Measurements from ENCODE around the gene MOK.

Gene MOK

GRCh38 chr14:102215576-102216250, 89.3 kb downstream of the MOK start:
- TF ChIP-seq, protein P1, sequence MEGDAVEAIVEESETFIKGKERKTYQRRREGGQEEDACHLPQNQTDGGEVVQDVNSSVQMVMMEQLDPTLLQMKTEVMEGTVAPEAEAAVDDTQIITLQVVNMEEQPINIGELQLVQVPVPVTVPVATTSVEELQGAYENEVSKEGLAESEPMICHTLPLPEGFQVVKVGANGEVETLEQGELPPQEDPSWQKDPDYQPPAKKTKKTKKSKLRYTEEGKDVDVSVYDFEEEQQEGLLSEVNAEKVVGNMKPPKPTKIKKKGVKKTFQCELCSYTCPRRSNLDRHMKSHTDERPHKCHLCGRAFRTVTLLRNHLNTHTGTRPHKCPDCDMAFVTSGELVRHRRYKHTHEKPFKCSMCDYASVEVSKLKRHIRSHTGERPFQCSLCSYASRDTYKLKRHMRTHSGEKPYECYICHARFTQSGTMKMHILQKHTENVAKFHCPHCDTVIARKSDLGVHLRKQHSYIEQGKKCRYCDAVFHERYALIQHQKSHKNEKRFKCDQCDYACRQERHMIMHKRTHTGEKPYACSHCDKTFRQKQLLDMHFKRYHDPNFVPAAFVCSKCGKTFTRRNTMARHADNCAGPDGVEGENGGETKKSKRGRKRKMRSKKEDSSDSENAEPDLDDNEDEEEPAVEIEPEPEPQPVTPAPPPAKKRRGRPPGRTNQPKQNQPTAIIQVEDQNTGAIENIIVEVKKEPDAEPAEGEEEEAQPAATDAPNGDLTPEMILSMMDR (IDR thresholded peaks at IDR 0.05; ENCODE audit: control insufficient read depth, insufficient read depth, low read depth, low read length, missing control alignments): no peak
- no peak overlapping the region for H3K4me3 ChIP-seq (ENCODE audit: control insufficient read depth, low read depth, low read length)
- no peak for DNase-seq (ENCODE audit: low read depth)

GRCh38 chr14:102215071-102215470, 89.9 kb downstream of the MOK start:
- H3K4me3 ChIP-seq (ENCODE audit: control insufficient read depth, low read depth, low read length): no peak overlapping the region
- peak; percentile 56 for DNase-seq (ENCODE audit: low read depth)
- TF ChIP-seq, protein P1 (IDR thresholded peaks at IDR 0.05; ENCODE audit: control insufficient read depth, insufficient read depth, low read depth, low read length, missing control alignments): no peak

DNA sequence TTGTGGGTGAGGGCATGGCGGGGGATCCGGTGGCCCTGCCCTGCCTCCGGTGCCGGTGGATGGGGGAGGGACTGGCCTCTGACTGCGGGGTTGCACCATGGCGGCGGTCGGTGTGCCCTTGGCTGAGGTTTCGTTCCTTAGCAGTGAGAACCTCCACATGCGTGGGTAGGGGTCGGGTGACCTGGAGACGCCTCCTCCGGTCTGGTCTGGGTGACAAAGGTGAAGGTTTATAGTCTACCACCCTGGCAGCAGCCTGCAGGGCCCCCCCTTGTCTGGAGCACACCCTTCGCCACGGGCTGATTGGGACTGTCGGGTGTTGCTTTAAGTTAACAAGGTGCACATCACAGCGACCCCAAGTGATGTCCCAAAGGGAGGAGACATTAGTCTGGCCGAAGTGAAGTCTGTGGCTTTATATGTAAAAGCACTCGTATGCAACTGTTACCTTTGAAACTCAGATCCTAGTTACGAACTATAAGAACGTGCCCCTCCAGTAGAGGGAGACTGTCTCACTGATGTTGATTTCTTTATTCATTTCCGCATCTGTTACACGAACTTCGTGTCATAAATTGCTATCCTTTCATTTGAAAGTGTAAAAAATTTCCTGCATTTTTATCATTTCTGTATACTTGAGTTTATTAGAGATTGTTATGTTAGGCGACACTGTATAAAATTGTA, 90.8 kb downstream of the MOK start:
- TF ChIP-seq, protein P1 (IDR thresholded peaks at IDR 0.05; ENCODE audit: control insufficient read depth, insufficient read depth, low read depth, low read length, missing control alignments): no peak
- H3K4me3 ChIP-seq (ENCODE audit: control insufficient read depth, low read depth, low read length): no peak overlapping the region
- no peak for DNase-seq (ENCODE audit: low read depth)

DNA sequence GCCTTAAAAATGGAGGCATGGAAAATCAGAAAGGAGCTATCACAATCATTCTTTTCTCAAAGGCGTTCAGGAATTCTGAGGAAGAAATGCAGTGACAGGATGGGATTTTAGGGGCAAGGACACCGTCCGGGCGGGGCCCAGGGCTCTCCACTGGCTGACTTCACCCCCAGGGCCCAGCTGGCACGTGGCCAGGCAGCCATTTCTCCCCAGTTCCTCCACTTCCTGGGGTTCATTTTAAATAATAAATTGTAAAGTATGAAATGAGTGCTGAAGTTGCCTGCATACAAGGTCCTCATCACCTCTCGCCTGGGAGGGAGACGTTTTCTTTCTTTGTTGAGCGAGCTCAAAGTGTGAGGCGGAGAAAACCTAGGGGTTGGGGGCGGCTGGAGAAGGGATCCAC, 91.5 kb downstream of the MOK start:
- no peak overlapping the region for H3K4me3 ChIP-seq (ENCODE audit: control insufficient read depth, low read depth, low read length)
- DNase-seq (ENCODE audit: low read depth): no peak
- TF ChIP-seq, protein P1 (IDR thresholded peaks at IDR 0.05; ENCODE audit: control insufficient read depth, insufficient read depth, low read depth, low read length, missing control alignments): no peak

GRCh38 chr14:102212845-102213244, 92.1 kb downstream of the MOK start:
- no peak overlapping the region for H3K4me3 ChIP-seq (ENCODE audit: control insufficient read depth, low read depth, low read length)
- DNase-seq (ENCODE audit: low read depth): no peak
- TF ChIP-seq, protein P1 (IDR thresholded peaks at IDR 0.05; ENCODE audit: control insufficient read depth, insufficient read depth, low read depth, low read length, missing control alignments): no peak

DNA sequence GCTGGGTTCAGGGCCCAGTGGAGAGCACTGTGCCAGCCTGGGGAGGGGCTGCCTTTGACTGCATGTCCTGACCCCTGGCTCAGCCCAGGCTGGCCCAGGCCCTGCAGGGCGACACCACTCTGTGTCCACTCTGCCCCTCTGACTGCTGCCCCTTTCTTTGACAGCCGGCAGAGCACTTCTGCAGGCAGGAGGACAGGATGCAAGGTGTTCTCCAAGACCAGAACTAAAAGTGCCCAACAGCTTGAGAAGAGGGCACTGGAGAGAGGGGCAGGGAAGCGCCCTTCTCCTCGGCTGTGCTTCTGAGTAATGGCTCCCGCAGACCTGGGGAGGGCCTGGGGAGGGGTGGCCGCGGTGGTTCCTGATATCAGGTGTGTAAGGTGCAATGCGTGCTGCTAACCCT, 92.6 kb downstream of the MOK start:
- DNase-seq (ENCODE audit: low read depth): no peak
- H3K4me3 ChIP-seq (ENCODE audit: control insufficient read depth, low read depth, low read length): no peak overlapping the region
- TF ChIP-seq, protein P1 (IDR thresholded peaks at IDR 0.05; ENCODE audit: control insufficient read depth, insufficient read depth, low read depth, low read length, missing control alignments): no peak
